OCI-LY3 (cell line): ENCODE measurements around the gene ADGRL4.

Experiments
- H2AFZ ChIP-seq: fragments of 200-600, 300-600 bp; shearing (Covaris generic); 2 replicates; pipeline ENCODE4 v1.6.0; 2014; ENCODE audit warnings: antibody characterized with exemption, low read depth, low read length
- H3K27ac ChIP-seq: fragments of 200-600, 300-600 bp; sonication (generic); 2 replicates; pipeline ENCODE4 v1.5.1; 2014; ENCODE audit warnings: mild to moderate bottlenecking, low read length, moderate library complexity, mixed read lengths
- H3K27me3 ChIP-seq: fragments of 200-600, 300-600 bp; sonication (generic); 2 replicates; pipeline ENCODE4 v1.6.1; 2014; ENCODE audit warnings: low read depth, low read length, mixed read lengths
- H3K36me3 ChIP-seq: fragments of 200-600, 300-600 bp; sonication (generic); replicated peaks from 2 replicates; pipeline ENCODE3; 2014; ENCODE audit warnings: low read depth, low read length, mixed read lengths
- H3K4me1 ChIP-seq: fragments of 300-600, 200-600 bp; sonication (generic); 2 replicates; pipeline ENCODE4 v1.6.1; 2014; ENCODE audit warnings: low read length, mixed read lengths
- H3K4me2 ChIP-seq: fragments of 200-600, 300-600 bp; sonication (generic); 2 replicates; pipeline ENCODE4 v1.6.1; 2014; ENCODE audit warnings: low read length, mixed read lengths
- H3K4me3 ChIP-seq: fragments of 300-600, 200-600 bp; sonication (generic); 2 replicates; pipeline ENCODE4 v1.5.1; 2014; ENCODE audit warnings: antibody characterized with exemption, mild to moderate bottlenecking, low read length, moderate library complexity
- H3K79me2 ChIP-seq: fragments of 300-600, 200-600 bp; shearing (Covaris generic); 2 replicates; pipeline ENCODE4 v1.6.1; 2014; ENCODE audit warnings: mild to moderate bottlenecking, low read length, mixed read lengths
- H3K9ac ChIP-seq: fragments of 300-600, 200-600 bp; shearing (Covaris generic); 2 replicates; pipeline ENCODE4 v1.6.0; 2014; ENCODE audit warnings: mild to moderate bottlenecking, low read length, moderate library complexity
- H3K9me3 ChIP-seq: fragments of 200-600, 300-600 bp; shearing (Covaris generic); 2 replicates; pipeline ENCODE4 v1.6.1; 2014; ENCODE audit warnings: low read length, mixed read lengths; ENCODE audit not compliant: insufficient read depth
- H4K20me1 ChIP-seq: fragments of 200-600, 300-600 bp; sonication (generic); 2 replicates; pipeline ENCODE4 v1.6.1; 2016; ENCODE audit warnings: low read length, mixed read lengths; ENCODE audit not compliant: insufficient read depth
- EZH2phosphoT487 ChIP-seq: fragments of 200-600 bp; shearing (Covaris generic); IDR thresholded peaks from 2 replicates; pipeline ENCODE4 v1.6.1; 2018; ENCODE audit warnings: antibody characterized with exemption, mixed run types, low read depth
- TF ChIP-seq, protein P1 (sequence below): fragments of 200-600, 300-600 bp; sonication (generic); IDR thresholded peaks from 2 replicates; pipeline ENCODE4 v1.5.1; 2014; ENCODE audit warnings: antibody characterized with exemption, low read length, low read depth

ADGRL4 gene

DNA sequence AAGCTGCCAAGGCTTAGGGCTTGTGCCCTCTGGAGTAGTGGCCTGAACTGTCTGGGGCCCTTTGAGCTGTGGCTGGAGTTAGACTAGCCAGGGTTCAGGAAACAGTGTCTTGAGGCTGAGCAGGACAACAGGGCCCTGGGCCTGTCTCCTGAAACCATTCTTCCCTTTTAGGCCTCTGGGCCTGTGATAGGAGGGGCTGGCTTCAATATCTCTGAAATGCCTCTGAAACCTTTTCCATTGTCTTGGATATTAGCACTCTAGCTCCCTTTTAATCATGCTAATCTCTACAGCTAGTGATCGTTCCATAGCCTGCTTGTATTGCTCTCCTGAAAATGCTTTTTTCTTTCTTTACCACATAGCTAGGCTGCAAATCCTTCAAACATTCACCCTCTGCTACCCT, 135.3 kb downstream of the ADGRL4 start:
- Histone ChIP-seq H3K4me3 (no peak overlapping the region), H3K4me1 (no peaks in the 10 kb centered on the region), H3K9me3 (no peaks in the 10 kb centered on the region), H3K27ac (no peak overlapping the region), H3K27me3 (no peaks in the 10 kb centered on the region), H3K9ac (no peak overlapping the region), H4K20me1 (no peaks in the 10 kb centered on the region), H3K4me2 (no peak overlapping the region), H2AFZ (no peak overlapping the region), H3K36me3 (no peaks in the 10 kb centered on the region), H3K79me2 (no peaks in the 10 kb centered on the region)
- TF ChIP-seq, protein P1, sequence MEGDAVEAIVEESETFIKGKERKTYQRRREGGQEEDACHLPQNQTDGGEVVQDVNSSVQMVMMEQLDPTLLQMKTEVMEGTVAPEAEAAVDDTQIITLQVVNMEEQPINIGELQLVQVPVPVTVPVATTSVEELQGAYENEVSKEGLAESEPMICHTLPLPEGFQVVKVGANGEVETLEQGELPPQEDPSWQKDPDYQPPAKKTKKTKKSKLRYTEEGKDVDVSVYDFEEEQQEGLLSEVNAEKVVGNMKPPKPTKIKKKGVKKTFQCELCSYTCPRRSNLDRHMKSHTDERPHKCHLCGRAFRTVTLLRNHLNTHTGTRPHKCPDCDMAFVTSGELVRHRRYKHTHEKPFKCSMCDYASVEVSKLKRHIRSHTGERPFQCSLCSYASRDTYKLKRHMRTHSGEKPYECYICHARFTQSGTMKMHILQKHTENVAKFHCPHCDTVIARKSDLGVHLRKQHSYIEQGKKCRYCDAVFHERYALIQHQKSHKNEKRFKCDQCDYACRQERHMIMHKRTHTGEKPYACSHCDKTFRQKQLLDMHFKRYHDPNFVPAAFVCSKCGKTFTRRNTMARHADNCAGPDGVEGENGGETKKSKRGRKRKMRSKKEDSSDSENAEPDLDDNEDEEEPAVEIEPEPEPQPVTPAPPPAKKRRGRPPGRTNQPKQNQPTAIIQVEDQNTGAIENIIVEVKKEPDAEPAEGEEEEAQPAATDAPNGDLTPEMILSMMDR = no peak
- no peak for TF ChIP-seq EZH2phosphoT487

DNA sequence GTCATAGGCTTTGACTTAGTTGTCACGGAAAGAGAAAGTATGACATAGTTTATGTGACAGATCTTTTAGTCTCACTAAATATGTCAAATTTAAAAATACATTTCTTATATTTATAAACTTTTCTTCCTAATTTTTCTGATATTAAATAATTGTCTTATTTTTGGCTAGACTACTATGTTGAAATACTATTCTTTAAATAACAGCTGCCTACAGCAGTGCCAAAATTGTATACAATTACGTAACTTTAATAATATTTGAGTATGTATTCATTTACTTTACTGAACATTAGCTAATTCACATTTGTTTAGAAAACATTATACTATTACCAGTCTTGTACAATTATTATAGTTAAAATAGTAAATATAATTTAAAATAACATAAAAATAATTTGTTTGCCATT, 137.4 kb downstream of the ADGRL4 start:
- Histone ChIP-seq H3K36me3 (no peaks in the 10 kb centered on the region), H4K20me1 (no peaks in the 10 kb centered on the region), H3K27me3 (no peaks in the 10 kb centered on the region), H2AFZ (no peak overlapping the region), H3K4me3 (no peak overlapping the region), H3K79me2 (no peaks in the 10 kb centered on the region), H3K9me3 (no peaks in the 10 kb centered on the region), H3K4me1 (no peaks in the 10 kb centered on the region), H3K27ac (no peak overlapping the region), H3K9ac (no peak overlapping the region), H3K4me2 (no peak overlapping the region)
- TF ChIP-seq, protein P1 = no peak
- no peak for TF ChIP-seq EZH2phosphoT487

DNA sequence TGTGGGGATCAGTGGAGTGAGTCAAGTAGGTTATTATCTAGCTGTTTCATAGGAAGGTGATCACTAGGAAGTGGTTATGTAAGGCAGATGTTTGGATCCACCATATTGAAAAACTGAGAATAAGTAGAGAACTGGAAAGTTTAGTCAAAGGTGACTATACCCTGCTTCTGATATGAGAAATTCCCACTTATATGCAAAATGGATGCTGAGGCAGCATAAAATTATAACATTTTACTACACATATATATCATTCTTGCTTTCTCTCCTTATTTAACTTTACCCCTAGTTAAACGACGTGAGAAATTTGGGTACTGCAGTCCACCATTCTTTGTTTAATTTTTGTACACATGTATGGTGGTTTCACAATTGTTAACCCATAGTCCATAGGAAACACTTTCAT, 142.4 kb downstream of the ADGRL4 start:
- H3K9ac ChIP-seq = no peak overlapping the region
- H3K27ac ChIP-seq = no peak overlapping the region
- no peaks in the 10 kb centered on the region for H4K20me1 ChIP-seq
- H3K4me2 ChIP-seq = no peak overlapping the region
- no peak overlapping the region for H3K4me3 ChIP-seq
- TF ChIP-seq, protein P1 = no peak
- TF ChIP-seq EZH2phosphoT487 = no peak
- no peaks in the 10 kb centered on the region for H3K27me3 ChIP-seq
- H2AFZ ChIP-seq = no peak overlapping the region
- H3K79me2 ChIP-seq = no peaks in the 10 kb centered on the region
- no peaks in the 10 kb centered on the region for H3K4me1 ChIP-seq
- no peaks in the 10 kb centered on the region for H3K36me3 ChIP-seq
- H3K9me3 ChIP-seq = no peaks in the 10 kb centered on the region

DNA sequence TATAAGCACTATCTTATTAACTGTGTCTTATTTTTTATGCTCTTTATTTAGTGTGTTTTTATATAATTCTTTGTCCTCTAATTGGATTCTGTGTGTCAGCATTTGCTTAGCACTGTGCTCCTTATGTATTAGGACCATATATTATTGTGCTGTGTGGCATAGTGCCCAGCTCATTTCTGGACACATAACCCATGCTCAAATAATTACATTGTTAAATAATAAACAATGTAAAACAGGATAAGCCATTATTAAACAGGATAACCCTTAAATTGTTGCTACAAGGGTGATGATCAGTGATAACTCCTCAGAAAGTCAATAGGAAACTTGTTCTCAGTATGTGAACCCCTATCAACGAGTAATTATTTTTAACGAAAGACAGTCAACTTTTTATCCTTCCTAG, 150.4 kb downstream of the ADGRL4 start:
- H3K4me3 ChIP-seq = no peak overlapping the region
- no peak overlapping the region for H3K4me2 ChIP-seq
- no peaks in the 10 kb centered on the region for H4K20me1 ChIP-seq
- H2AFZ ChIP-seq = no peak overlapping the region
- TF ChIP-seq EZH2phosphoT487 = no peak
- TF ChIP-seq, protein P1 = no peak
- H3K79me2 ChIP-seq = no peaks in the 10 kb centered on the region
- H3K9ac ChIP-seq = no peak overlapping the region
- no peaks in the 10 kb centered on the region for H3K36me3 ChIP-seq
- H3K4me1 ChIP-seq = peaks cover 17% of the 10 kb centered on the region
- H3K27ac ChIP-seq = no peak overlapping the region
- H3K27me3 ChIP-seq = no peaks in the 10 kb centered on the region
- H3K9me3 ChIP-seq = no peaks in the 10 kb centered on the region
